K562 (cell line): Measurements from ENCODE around the gene PCBP2. TPM values are rescaled to one million over a fixed set of nuclear protein-coding genes. Genes with fewer than 3 reads are reported as not detected.

Source experiments
- ATAC-seq: fragments of 200-7000 bp; cut with Tn5 transposase; 3 replicates; pipeline ENCODE4 v1.9.1; 2020; ENCODE audit warnings: moderate library complexity
- BruUV-seq: library from RNA; stranded (reverse); fragments of 400-500 nt; replicated peaks from 2 replicates; lab custom pipeline; 2021; lab: Mats Ljungman, UMichigan
- CTCF ChIA-PET: fragments of 300-600 bp; formaldehyde crosslinking; extraction: SDS; loops from one replicate; lab custom pipeline; 2021; ENCODE audit warnings: low intra/inter-chr PET ratio; lab: Yijun Ruan, JAX
- POLR2A ChIA-PET: fragments of 300-600, 350-650 bp; sonication (Branson Sonifier 250); formaldehyde crosslinking; extraction: SDS; loops from one replicate; lab custom pipeline; 2021; ENCODE audit warnings: antibody characterized with exemption, inconsistent platforms; lab: Yijun Ruan, JAX
- DNase-seq, 4 experiments: peaks; one replicate each; pipeline versions ENCODE4 v3.0.0 to v3.0.0-alpha.2; 2011 to 2018; ENCODE audit warnings: low spot score in 3 of 4, mixed read lengths in 3 of 4; ENCODE audit errors: extremely low read depth in 1 of 4
- FAIRE-seq: peaks from 2 replicates; lab custom pipeline; 2011; peaks lifted over from hg19 to GRCh38; lab: Jason Lieb, UNC
- H2AFZ ChIP-seq: 2 replicates; pipeline ENCODE4 v1.6.0; 2011; ENCODE audit warnings: low read depth, low read length, control low read depth, inconsistent platforms
- H3K27ac ChIP-seq: fragments of 200-600 bp; 3 replicates; pipeline ENCODE4 v1.8.0; 2011; ENCODE audit warnings: low read depth, mild to moderate bottlenecking, control low read depth, inconsistent platforms, low read length, moderate library complexity, mixed read lengths; ENCODE audit errors: extremely low read depth
- H3K27me3 ChIP-seq, 2 experiments: fragments of 300-600 bp in 1 of 2; 2 replicates in 1 of 2; 3 replicates in 1 of 2; pipeline versions ENCODE4 v1.6.0 to v1.8.0; 2011; ENCODE audit warnings: inconsistent platforms in 2 of 2, low read length in 2 of 2, mild to moderate bottlenecking in 1 of 2, mixed read lengths in 1 of 2, moderate library complexity in 1 of 2; ENCODE audit not compliant: control insufficient read depth in 2 of 2, insufficient read depth in 2 of 2
- H3K36me3 ChIP-seq: fragments of 300-600 bp; 3 replicates; pipeline ENCODE4 v1.8.0; 2011; ENCODE audit warnings: mild to moderate bottlenecking, low read length, inconsistent platforms; ENCODE audit not compliant: control insufficient read depth, insufficient read depth
- H3K4me1 ChIP-seq, 2 experiments: fragments of 200-600 bp in 1 of 2; replicated peaks in 1 of 2; 2 replicates in 1 of 2; 3 replicates in 1 of 2; pipeline versions ENCODE4 v1.5.1 to v1.8.0; 2011; ENCODE audit warnings: inconsistent platforms in 2 of 2, low read length in 2 of 2, mild to moderate bottlenecking in 1 of 2, mixed read lengths in 1 of 2, moderate library complexity in 1 of 2; ENCODE audit not compliant: control insufficient read depth in 2 of 2, insufficient read depth in 2 of 2
- H3K4me2 ChIP-seq: 2 replicates; pipeline ENCODE4 v1.6.1; 2011; ENCODE audit warnings: low read length, control low read depth, inconsistent platforms, mixed read lengths; ENCODE audit not compliant: insufficient read depth
- H3K4me3 ChIP-seq: fragments of 200-600 bp; sonication (generic), shearing (Covaris generic); 2 replicates; pipeline ENCODE4 v1.5.1; 2016; ENCODE audit warnings: control low read depth, inconsistent platforms
- H3K79me2 ChIP-seq: fragments of 200-600 bp; 3 replicates; pipeline ENCODE4 v1.8.0; 2011; ENCODE audit warnings: low read length, inconsistent platforms; ENCODE audit not compliant: control insufficient read depth, insufficient read depth
- H3K9ac ChIP-seq, 2 experiments: 2 replicates each; pipeline versions ENCODE4 v1.6.0 to v1.6.1; 2011; ENCODE audit warnings: low read depth in 2 of 2, low read length in 2 of 2, control low read depth in 1 of 2, inconsistent platforms in 1 of 2, mild to moderate bottlenecking in 1 of 2, mixed read lengths in 1 of 2; ENCODE audit not compliant: insufficient read depth in 1 of 2
- H3K9me1 ChIP-seq: one replicate; pipeline ENCODE4 v1.6.0; 2011; ENCODE audit warnings: inconsistent platforms, mild to moderate bottlenecking, low read length, moderate library complexity; ENCODE audit not compliant: control insufficient read depth, insufficient read depth
- H3K9me3 ChIP-seq: replicated peaks from 2 replicates; pipeline ENCODE4 v1.5.1; 2011; ENCODE audit warnings: low read depth, low read length, inconsistent platforms; ENCODE audit not compliant: control insufficient read depth, insufficient read depth
- H4K20me1 ChIP-seq: replicated peaks from 2 replicates; pipeline ENCODE4 v1.6.1; 2011; ENCODE audit warnings: low read length, inconsistent platforms, mixed read lengths; ENCODE audit not compliant: control insufficient read depth, insufficient read depth
- ARID4B ChIP-seq: sonication (generic); formaldehyde crosslinking; IDR thresholded peaks from 2 replicates; pipeline ENCODE4 v1.8.0; 2022; ENCODE audit warnings: mild to moderate bottlenecking, missing genetic modification reagents
- BACH1 ChIP-seq: fragments of 200-800 bp; sonication (Bioruptor generic); IDR thresholded peaks from 2 replicates; pipeline ENCODE4 v1.6.1; 2016; ENCODE audit warnings: missing genetic modification characterization, missing compliant biosample characterization
- CXXC5 ChIP-seq: fragments of 250-450 bp; sonication (Bioruptor Pico); IDR thresholded peaks from 2 replicates; pipeline ENCODE4 v1.8.0; 2022; ENCODE audit warnings: inconsistent platforms, mild to moderate bottlenecking, moderate library complexity
- ELK3 ChIP-seq: fragments of 450-650 bp; formaldehyde crosslinking; IDR thresholded peaks from 2 replicates; pipeline ENCODE4 v1.4.0; 2020; ENCODE audit warnings: mild to moderate bottlenecking
- GABPB1 ChIP-seq: sonication (generic); formaldehyde crosslinking; IDR thresholded peaks from 2 replicates; pipeline ENCODE4 v1.8.0; 2022; ENCODE audit warnings: mild to moderate bottlenecking, missing genetic modification reagents
- NELFE ChIP-seq: IDR thresholded peaks from 2 replicates; pipeline ENCODE4 v1.6.1; 2011; ENCODE audit warnings: mild to moderate bottlenecking; ENCODE audit not compliant: insufficient read depth, insufficient read length
- POLR2AphosphoS5 ChIP-seq: IDR thresholded peaks from 2 replicates; pipeline ENCODE4 v1.6.1; 2011; ENCODE audit warnings: mild to moderate bottlenecking, low read depth, low read length, moderate library complexity; ENCODE audit not compliant: control insufficient read depth, insufficient read depth
- SMAD4 ChIP-seq: fragments of 250-450 bp; sonication (Bioruptor Pico); conservative IDR thresholded peaks from 2 replicates; pipeline ENCODE4 v1.8.0; 2021; ENCODE audit warnings: inconsistent platforms, mild to moderate bottlenecking, moderate library complexity
- TCF3 ChIP-seq: sonication (generic); formaldehyde crosslinking; IDR thresholded peaks from 2 replicates; pipeline ENCODE4 v1.4.0; 2020; ENCODE audit warnings: mild to moderate bottlenecking, missing genetic modification reagents
- UBTF ChIP-seq, 2 experiments: IDR thresholded peaks; 2 replicates each; pipeline ENCODE4 v1.6.1; 2012; ENCODE audit warnings: improper control_type of control experiment in 2 of 2, low read depth in 2 of 2, low read length in 2 of 2, borderline replicate concordance in 1 of 2
- ZNF398 ChIP-seq: fragments of 250-450 bp; sonication (Bioruptor Pico); IDR thresholded peaks from 2 replicates; pipeline ENCODE4 v1.8.0; 2021; ENCODE audit warnings: moderate library complexity, mild to moderate bottlenecking, inconsistent platforms
- ZNF764 ChIP-seq: fragments of 250-450 bp; sonication (Bioruptor Pico); IDR thresholded peaks from 2 replicates; pipeline ENCODE4 v1.4.0; 2020; ENCODE audit warnings: low read depth, mild to moderate bottlenecking, moderate library complexity
- ZSCAN29 ChIP-seq: fragments of 450-650 bp; IDR thresholded peaks from 2 replicates; pipeline ENCODE4 v1.6.1; 2017
- WGBS: fragments of 100-300 bp; shearing (Covaris generic); methylation state at CpG from one replicate; pipeline ENCODE4 v1.1.6; 2016; ENCODE audit warnings: low coverage, mixed read lengths; ENCODE audit not compliant: insufficient coverage; ENCODE audit errors: missing lambda C conversion rate; 5-methylcytosine and 5-hydroxymethylcytosine counted together
- in situ Hi-C: fragments of 300-500 bp; cut with MboI; formaldehyde crosslinking; loops from 4 replicates; pipeline ENCODE4 v1.15.0; 2018; ENCODE audit warnings: inconsistent platforms, mixed read lengths
- intact Hi-C: fragments of 100-400 bp; cut with micrococcal nuclease; formaldehyde crosslinking; loops from 2 replicates; pipeline ENCODE4 v1.14.2; 2022
- polyA plus RNA-seq, 8 experiments: library from polyadenylated mRNA; depleted of rRNA in 4 of 8; stranded (reverse) in 5 of 8; unstranded in 3 of 8; fragments of >200 nt; fragmentation: Nextera tagmentation in 2 of 8; fragmentation: Illumina TruSeq in 1 of 8; extraction: Ambion mirVana in 2 of 8; extraction: Trizol in 1 of 8; gene quantifications; 2 replicates each; pipeline versions ENCODE4 v1.2.1 to v1.2.3, GENCODE V29; 2011 to 2014; ENCODE audit warnings: inconsistent platforms in 1 of 8, missing spikeins in 1 of 8
- total RNA-seq, 7 experiments: library from RNA; depleted of rRNA in 6 of 7; stranded (reverse); fragments of >200 nt in 6 of 7; fragmentation: Illumina TruSeq in 2 of 7; extraction: Trizol in 2 of 7; gene quantifications; 2 replicates each; pipeline versions ENCODE4 v1.2.1 to v1.2.3, GENCODE V29; 2011 to 2021; ENCODE audit warnings: low replicate concordance in 1 of 7

PCBP2 gene
- total and polyA plus RNA-seq, 9 of the 15 experiments (the other 6 are each of a cell fraction or from before 2014, with no cell fraction given), result 137 to 831 (median 328) TPM

GRCh38 chr12:53461591-53461990 lies 9.7 kb downstream of the PCBP2 start:
- POLR2A ChIA-PET, result interaction anchor here (0.6 to 8.8 kb wide), 8 partner anchors 9 to 406 kb away, joined by 3 to 87 read pairs (median 4); partner anchors contain the start of genes AAAS and TARBP2

More at GRCh38 chr12:53461591-53461990, 9.7 kb downstream of the PCBP2 start:
- Histone ChIP-seq H3K9me1 (no peaks in the 10 kb centered on the region), H4K20me1 (peaks cover 25% of the 10 kb centered on the region), H3K36me3 (peaks cover 100% of the 10 kb centered on the region), H3K27me3 (no peaks in the 10 kb centered on the region), H3K4me1 (peaks cover 0 to 3% of the 10 kb centered on the region in 2 experiments; a peak in 1 of 5 replicates), H3K9me3 (no peaks in the 10 kb centered on the region), H2AFZ (no peak overlapping the region), H3K79me2 (peaks cover 98% of the 10 kb centered on the region), H3K9ac (no peak overlapping the region), H3K4me3 (no peak overlapping the region), H3K4me2 (no peak overlapping the region), H3K27ac (no peak overlapping the region)
- no TSS peak for BruUV-seq
- CTCF ChIA-PET, result no interaction called here
- no peak for DNase-seq
- WGBS, result 93% methylated on average over 8 of the region's 8 CpGs
- FAIRE-seq, result no peak
- TF ChIP-seq GABPB1 (CRISPR knock-in tag) (no peak), ZNF764 (CRISPR knock-in tag) (no peak), CXXC5 (CRISPR knock-in tag) (no peak), NELFE (no peak), ZNF398 (no peak), ELK3 (CRISPR knock-in tag) (no peak), ZSCAN29 (no peak), TCF3 (CRISPR knock-in tag) (no peak), POLR2AphosphoS5 (no peak), SMAD4 (CRISPR knock-in tag) (no peak), UBTF (IDR thresholded peaks at IDR 0.05; ENCODE audit: borderline replicate concordance in 1 of 2, low read depth in 2 of 2, low read length in 2 of 2) (no peak), ARID4B (CRISPR knock-in tag) (no peak), BACH1 (tag) (no peak)
- no peak for ATAC-seq
- in situ Hi-C loops, result no loop called here
- intact Hi-C loops, result no loop called here
